ENCODE data around the gene ARFGAP3.
A peak's percentile ranks its signal among the peaks of the same experiment; 100 is the strongest.

The ARFGAP3 gene

DNA sequence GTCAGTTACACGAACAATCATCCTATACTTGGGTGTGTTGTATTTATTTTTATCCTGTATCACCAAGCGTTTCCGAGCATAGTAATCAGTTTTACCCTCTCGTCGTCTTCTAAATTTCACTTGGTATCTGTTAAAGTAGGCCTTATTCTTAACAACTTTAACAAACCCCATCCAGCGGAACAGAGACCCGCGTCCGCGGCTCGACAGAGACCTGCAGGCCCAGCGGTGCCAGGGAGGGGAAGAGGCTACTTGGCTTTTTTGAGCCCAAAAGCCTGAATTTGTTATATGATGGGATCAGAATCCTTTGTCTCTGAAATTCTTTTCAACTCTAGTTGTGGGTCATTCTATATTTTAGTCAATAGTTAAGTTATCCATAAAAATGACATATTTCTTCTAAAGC lies 79.9 kb downstream of the ARFGAP3 start:
- TF ChIP-seq, protein P1, sequence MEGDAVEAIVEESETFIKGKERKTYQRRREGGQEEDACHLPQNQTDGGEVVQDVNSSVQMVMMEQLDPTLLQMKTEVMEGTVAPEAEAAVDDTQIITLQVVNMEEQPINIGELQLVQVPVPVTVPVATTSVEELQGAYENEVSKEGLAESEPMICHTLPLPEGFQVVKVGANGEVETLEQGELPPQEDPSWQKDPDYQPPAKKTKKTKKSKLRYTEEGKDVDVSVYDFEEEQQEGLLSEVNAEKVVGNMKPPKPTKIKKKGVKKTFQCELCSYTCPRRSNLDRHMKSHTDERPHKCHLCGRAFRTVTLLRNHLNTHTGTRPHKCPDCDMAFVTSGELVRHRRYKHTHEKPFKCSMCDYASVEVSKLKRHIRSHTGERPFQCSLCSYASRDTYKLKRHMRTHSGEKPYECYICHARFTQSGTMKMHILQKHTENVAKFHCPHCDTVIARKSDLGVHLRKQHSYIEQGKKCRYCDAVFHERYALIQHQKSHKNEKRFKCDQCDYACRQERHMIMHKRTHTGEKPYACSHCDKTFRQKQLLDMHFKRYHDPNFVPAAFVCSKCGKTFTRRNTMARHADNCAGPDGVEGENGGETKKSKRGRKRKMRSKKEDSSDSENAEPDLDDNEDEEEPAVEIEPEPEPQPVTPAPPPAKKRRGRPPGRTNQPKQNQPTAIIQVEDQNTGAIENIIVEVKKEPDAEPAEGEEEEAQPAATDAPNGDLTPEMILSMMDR (IDR thresholded peaks at IDR 0.05; ENCODE audit: low read depth, low read length, missing control alignments) = no peak
- no peak for DNase-seq (ENCODE audit: low read depth)
- H3K4me3 ChIP-seq (ENCODE audit: low read depth, low read length) = no peak overlapping the region
- in situ Hi-C loops (cut with HindIII; ENCODE audit: low sequenced_read_pairs) = no loop called here

DNA sequence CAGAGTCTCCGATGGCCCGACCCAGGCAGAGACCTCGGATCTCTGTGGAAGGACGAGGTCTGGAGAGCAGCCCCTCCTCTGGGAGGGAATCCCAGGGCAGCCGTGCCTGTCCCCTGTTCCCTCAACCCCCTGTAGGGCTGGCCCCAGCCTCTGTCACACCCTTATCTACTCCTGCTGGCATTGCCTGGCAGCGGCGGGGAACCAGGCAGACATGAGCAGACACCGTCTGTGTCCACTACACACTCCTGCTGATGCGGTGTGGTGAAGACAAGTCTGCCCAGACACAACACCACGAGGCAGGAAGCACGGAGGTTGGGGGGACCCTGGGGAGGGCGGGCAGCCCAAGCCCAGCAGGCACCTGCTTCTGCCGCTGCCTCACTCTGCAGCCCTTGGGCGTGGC lies 83.9 kb downstream of the ARFGAP3 start:
- no peak for DNase-seq (ENCODE audit: low read depth)
- no peak overlapping the region for H3K4me3 ChIP-seq (ENCODE audit: low read depth, low read length)
- in situ Hi-C loops (cut with HindIII; ENCODE audit: low sequenced_read_pairs) = loop anchor here (5.0 kb wide), 1 partner anchor 106 kb away; no protein-coding TSS in a partner anchor
- TF ChIP-seq, protein P1 (IDR thresholded peaks at IDR 0.05; ENCODE audit: low read depth, low read length, missing control alignments) = no peak

DNA sequence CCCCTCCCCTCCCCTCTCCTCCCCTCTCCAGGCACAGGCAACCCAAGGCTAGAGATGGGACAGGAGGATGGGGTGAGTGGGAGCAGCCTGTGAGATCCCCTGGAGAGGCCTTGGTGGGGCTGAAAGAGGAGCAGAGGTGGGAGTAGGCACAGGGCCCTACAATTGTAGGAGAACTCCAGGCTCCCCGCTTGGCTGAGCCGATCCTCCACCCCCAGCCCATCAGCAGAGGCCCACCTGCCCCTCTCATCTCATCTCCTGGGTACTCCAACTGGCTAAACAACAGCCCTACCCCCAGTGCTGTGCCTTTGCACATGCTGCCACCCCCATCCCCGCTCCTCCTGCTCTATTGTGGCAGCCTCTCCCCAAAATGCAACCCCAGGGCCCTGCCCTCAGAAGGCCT lies 84.4 kb downstream of the ARFGAP3 start:
- no peak overlapping the region for H3K4me3 ChIP-seq (ENCODE audit: low read depth, low read length)
- no peak for DNase-seq (ENCODE audit: low read depth)
- TF ChIP-seq, protein P1 (IDR thresholded peaks at IDR 0.05; ENCODE audit: low read depth, low read length, missing control alignments) = no peak
- in situ Hi-C loops (cut with HindIII; ENCODE audit: low sequenced_read_pairs) = loop anchor here (5.0 kb wide), 1 partner anchor 105 kb away; no protein-coding TSS in a partner anchor

DNA sequence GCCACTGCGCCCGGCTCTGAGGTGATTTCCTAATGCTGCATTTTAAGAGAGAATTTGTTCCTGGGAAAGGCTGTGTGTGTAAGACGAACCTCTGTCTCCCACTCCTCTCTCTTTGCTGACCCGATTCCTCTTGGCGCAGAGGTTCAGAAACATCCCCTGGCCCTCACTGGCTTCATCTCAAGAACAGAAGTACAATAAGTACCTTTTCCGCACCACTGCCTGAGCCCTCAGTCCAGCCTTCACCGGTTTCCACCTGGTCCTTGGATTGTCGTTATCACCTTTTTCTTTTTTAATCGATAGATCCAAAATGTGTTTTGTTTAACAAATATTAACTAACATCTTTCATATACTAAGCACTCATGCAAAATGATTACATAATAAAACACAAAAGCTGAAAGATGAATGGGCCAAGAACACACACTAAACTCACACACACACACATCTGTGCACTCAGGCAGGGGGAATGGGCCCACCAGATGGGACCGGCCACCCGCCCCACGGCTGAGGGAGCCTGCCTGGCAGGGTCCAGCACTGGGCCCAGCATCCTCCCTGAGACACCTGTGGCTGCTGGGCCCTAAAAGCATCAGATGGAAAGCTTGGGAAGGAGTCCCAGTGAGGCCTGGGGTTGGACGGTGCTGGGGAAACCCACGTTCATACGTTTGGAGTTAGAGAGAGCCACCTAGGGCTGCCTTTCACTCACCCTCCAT lies 86.0 kb downstream of the ARFGAP3 start:
- TF ChIP-seq, protein P1 (IDR thresholded peaks at IDR 0.05; ENCODE audit: low read depth, low read length, missing control alignments) = no peak
- in situ Hi-C loops (cut with HindIII; ENCODE audit: low sequenced_read_pairs) = loop anchor here (5.0 kb wide), 1 partner anchor 104 kb away; no protein-coding TSS in a partner anchor
- no peak overlapping the region for H3K4me3 ChIP-seq (ENCODE audit: low read depth, low read length)
- no peak for DNase-seq (ENCODE audit: low read depth)

DNA sequence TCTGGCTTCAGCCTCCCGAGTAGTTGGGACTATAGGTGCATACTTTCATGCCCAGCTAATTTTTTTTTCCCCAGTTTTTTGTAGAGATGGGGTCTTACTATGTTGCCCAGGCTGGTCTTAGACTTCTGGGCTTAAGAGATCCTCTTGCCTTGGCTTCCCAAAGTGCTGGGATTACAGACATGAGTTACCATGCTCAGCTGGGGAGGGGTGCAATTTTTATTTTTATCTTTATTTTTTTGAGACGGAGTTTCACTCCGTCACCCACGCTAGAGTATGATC lies 86.7 kb downstream of the ARFGAP3 start:
- no peak overlapping the region for H3K4me3 ChIP-seq (ENCODE audit: low read depth, low read length)

DNA sequence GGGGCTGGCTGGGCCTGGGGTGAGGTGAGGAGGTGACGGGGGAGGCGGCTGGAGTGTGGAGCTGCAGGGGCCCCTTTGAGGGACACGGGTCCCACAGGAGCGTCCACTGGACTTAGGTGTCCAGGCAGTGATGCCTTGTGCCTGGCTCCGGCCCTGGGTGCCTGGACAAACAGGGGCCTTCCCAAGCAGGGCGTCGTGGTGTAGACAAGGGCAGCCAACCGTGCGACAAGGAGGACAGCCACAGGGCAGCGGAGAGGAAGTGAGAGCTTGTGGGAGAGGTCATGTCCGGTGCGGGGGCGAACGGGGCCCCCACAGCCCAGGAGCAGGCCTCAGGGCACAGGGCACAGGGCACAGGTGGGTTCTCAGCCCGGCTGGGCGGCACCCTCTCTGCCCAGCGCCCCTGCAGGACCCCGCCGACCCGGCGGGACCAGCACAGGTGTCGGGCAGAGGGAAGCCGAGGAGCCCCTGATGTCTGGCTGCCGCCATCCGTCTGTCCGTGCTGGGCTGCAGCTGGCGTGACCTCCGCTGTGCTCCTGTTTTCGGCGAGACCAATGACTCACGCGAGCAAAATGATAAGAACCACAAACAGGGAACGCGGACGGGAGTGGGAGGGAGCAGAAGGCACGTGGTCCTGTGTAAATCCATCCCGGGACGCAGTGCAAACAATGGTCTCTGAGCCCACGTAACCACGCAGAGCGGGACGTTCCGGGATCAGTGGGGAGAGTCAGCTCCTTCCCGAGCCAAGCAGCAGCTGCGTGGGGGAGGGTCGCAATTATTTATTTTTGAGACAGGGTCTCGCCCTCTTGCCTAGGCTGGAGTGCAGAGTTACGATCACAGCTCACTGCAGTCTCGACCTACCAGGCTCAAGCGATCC lies 87.3 kb downstream of the ARFGAP3 start:
- peak; percentile 53 for DNase-seq (ENCODE audit: low read depth)

More for the DNA sequence above, 86.7 kb downstream of the ARFGAP3 start:
- in situ Hi-C loops (cut with HindIII; ENCODE audit: low sequenced_read_pairs) = loop anchor here (5.0 kb wide), 1 partner anchor 103 kb away; no protein-coding TSS in a partner anchor
- TF ChIP-seq, protein P1 (IDR thresholded peaks at IDR 0.05; ENCODE audit: low read depth, low read length, missing control alignments) = no peak
- DNase-seq (ENCODE audit: low read depth) = no peak

More for the DNA sequence above, 87.3 kb downstream of the ARFGAP3 start:
- in situ Hi-C loops (cut with HindIII; ENCODE audit: low sequenced_read_pairs) = loop anchor here (5.0 kb wide), 1 partner anchor 103 kb away; no protein-coding TSS in a partner anchor
- TF ChIP-seq, protein P1 (IDR thresholded peaks at IDR 0.05; ENCODE audit: low read depth, low read length, missing control alignments) = no peak
- H3K4me3 ChIP-seq (ENCODE audit: low read depth, low read length) = no peak overlapping the region

All from astrocyte of the cerebellum (primary cell).